ENCODE data around the gene ARHGEF4. TPM values are rescaled to one million over a fixed set of nuclear protein-coding genes. Genes with fewer than 3 reads are reported as not detected.

Gene ARHGEF4
- total RNA-seq, 2 donors from 2014 or later = 1.1 to 3.0 TPM

GRCh38 chr2:130928385-130928784, 91.7 kb downstream of the ARHGEF4 start:
- intact Hi-C loops (cut with DNase I, micrococcal nuclease) = no loop called here
- no peak for ATAC-seq
- DNase-seq = no peak

- DNase-seq = no peak
- intact Hi-C loops (cut with DNase I, micrococcal nuclease) = no loop called here
- ATAC-seq = no peak
These were observed 94.3 kb downstream of the ARHGEF4 start for GRCh38 chr2:130930740-130931659.

GRCh38 chr2:130933501-130933900, 96.8 kb downstream of the ARHGEF4 start:
- intact Hi-C loops (cut with DNase I, micrococcal nuclease) = no loop called here
- ATAC-seq (no peak), DNase-seq (no peak)

GRCh38 chr2:130936451-130936850, 99.7 kb downstream of the ARHGEF4 start:
- DNase-seq = no peak
- intact Hi-C loops (cut with DNase I, micrococcal nuclease) = no loop called here

GRCh38 chr2:130947967-130948366, 111.3 kb downstream of the ARHGEF4 start:
- no peak for ATAC-seq
- DNase-seq = no peak
- intact Hi-C loops (cut with DNase I, micrococcal nuclease) = no loop called here

More at GRCh38 chr2:130936451-130936850, 99.7 kb downstream of the ARHGEF4 start:
- no peak for ATAC-seq

- intact Hi-C loops (cut with DNase I, micrococcal nuclease) = no loop called here
- ATAC-seq = no peak
- no peak for DNase-seq
These were observed 113.2 kb downstream of the ARHGEF4 start for GRCh38 chr2:130949954-130950353.

GRCh38 chr2:130951018-130951417, 114.3 kb downstream of the ARHGEF4 start:
- ATAC-seq (no peak), DNase-seq (no peak)
- intact Hi-C loops (cut with DNase I, micrococcal nuclease) = no loop called here

- ATAC-seq = no peak
- DNase-seq = no peak
- intact Hi-C loops (cut with DNase I, micrococcal nuclease) = no loop called here
These were observed 118.2 kb downstream of the ARHGEF4 start for GRCh38 chr2:130954873-130955272.

- ATAC-seq (no peak), DNase-seq (no peak)
- intact Hi-C loops (cut with DNase I, micrococcal nuclease) = no loop called here
These were observed 121.2 kb downstream of the ARHGEF4 start for GRCh38 chr2:130957915-130958314.

- DNase-seq = no peak
- intact Hi-C loops (cut with DNase I, micrococcal nuclease) = no loop called here
- no peak for ATAC-seq
These were observed 126.6 kb downstream of the ARHGEF4 start for GRCh38 chr2:130963196-130963848.

- intact Hi-C loops (cut with DNase I, micrococcal nuclease) = no loop called here
- ATAC-seq (no peak), DNase-seq (peak in 1 of 2 donors; percentile 8)
These were observed 127.4 kb downstream of the ARHGEF4 start for GRCh38 chr2:130963849-130964793.

- intact Hi-C loops (cut with DNase I, micrococcal nuclease) = no loop called here
- DNase-seq = no peak
These were observed 128.2 kb downstream of the ARHGEF4 start for GRCh38 chr2:130964931-130965330.

GRCh38 chr2:130966149-130966774, 129.5 kb downstream of the ARHGEF4 start:
- intact Hi-C loops (cut with DNase I, micrococcal nuclease) = no loop called here
- ATAC-seq (no peak), DNase-seq (no peak)

More at GRCh38 chr2:130964931-130965330, 128.2 kb downstream of the ARHGEF4 start:
- no peak for ATAC-seq

- DNase-seq (no peak), ATAC-seq (no peak)
- intact Hi-C loops (cut with DNase I, micrococcal nuclease) = no loop called here
These were observed 130.2 kb downstream of the ARHGEF4 start for GRCh38 chr2:130966775-130967490.

GRCh38 chr2:130972410-130972809, 135.7 kb downstream of the ARHGEF4 start:
- DNase-seq (no peak), ATAC-seq (no peak)
- intact Hi-C loops (cut with DNase I, micrococcal nuclease) = no loop called here

- intact Hi-C loops (cut with DNase I, micrococcal nuclease) = no loop called here
- no peak for ATAC-seq
- no peak for DNase-seq
These were observed 139.0 kb downstream of the ARHGEF4 start for GRCh38 chr2:130975729-130976128.

GRCh38 chr2:130976591-130977237, 140.0 kb downstream of the ARHGEF4 start:
- DNase-seq (no peak), ATAC-seq (no peak)
- intact Hi-C loops (cut with DNase I, micrococcal nuclease) = no loop called here
